Measurements from ENCODE around the gene LTF. TPM values are rescaled to one million over a fixed set of nuclear protein-coding genes. Genes with fewer than 3 reads are reported as not detected.

Gene LTF
- total and polyA plus RNA-seq, 2 donors (not counting 1 experiment from before 2014, with no cell fraction given) = 0.22 TPM; not detected in 1

GRCh38 chr3:46505953-46506352 is 41.2 kb upstream of the LTF start:
- DNase-seq = no peak
- Mint-ChIP-seq H3K4me3 (no peak overlapping the region), H3K27me3 (no peaks in the 10 kb centered on the region), H3K9me3 (ENCODE audit: insufficient read depth) (peaks cover 6% of the 10 kb centered on the region), H3K4me1 (peaks cover 31% of the 10 kb centered on the region), H3K27ac (no peak overlapping the region)
- POLR2A ChIA-PET = no interaction called here
- no peak for TF ChIP-seq EZH2 (IDR thresholded peaks at IDR 0.05; ENCODE audit: borderline replicate concordance, insufficient read depth, low read depth, low read length, poor library complexity, severe bottlenecking)
- H3K27ac ChIP-seq (ENCODE audit: low read length in 2 of 2) = no peak overlapping the region
- H2AFZ ChIP-seq (ENCODE audit: insufficient read depth, low read depth, low read length, poor library complexity, severe bottlenecking) = no peak overlapping the region
- no peak for ATAC-seq (ENCODE audit: low read depth)
- H3K4me3 ChIP-seq (ENCODE audit: control extremely low read depth in 1 of 5, extremely low read depth in 1 of 5, insufficient read depth in 1 of 5, low read depth in 2 of 5, low read length in 4 of 5) = no peak overlapping the region
- peaks cover 0 to 5% (median 0%) of the 10 kb centered on the region in 4 experiments for H3K27me3 ChIP-seq (replicated peaks in 1 of 4; ENCODE audit: control extremely low read depth in 1 of 4, control insufficient read depth in 3 of 4, insufficient read depth in 4 of 4, low read length in 3 of 4)
- H3K9ac ChIP-seq (ENCODE audit: low read length) = no peak overlapping the region
- H3K4me1 ChIP-seq (ENCODE audit: control insufficient read depth in 2 of 2, insufficient read depth in 2 of 2, low read length in 2 of 2) = peaks cover 8 to 15% of the 10 kb centered on the region in 2 donors
- 96% methylated on average over 10 of the region's 10 CpGs for WGBS (ENCODE audit: insufficient coverage)
- intact Hi-C loops (cut with micrococcal nuclease) = no loop called here
- H3K4me2 ChIP-seq (replicated peaks; ENCODE audit: low read depth, low read length, poor library complexity, severe bottlenecking) = no peak overlapping the region
- no peaks in the 10 kb centered on the region for H3K36me3 ChIP-seq (replicated peaks in 1 of 2; ENCODE audit: control extremely low read depth in 1 of 2, control insufficient read depth in 1 of 2, extremely low read depth in 1 of 2, insufficient read depth in 2 of 2, low read length in 1 of 2)
- H4K20me1 ChIP-seq (ENCODE audit: control insufficient read depth, insufficient read depth, low read length, poor library complexity, severe bottlenecking) = no peaks in the 10 kb centered on the region
- CTCF ChIA-PET = interaction anchor here (1.4 kb wide), 1 partner anchor 52 kb away, joined by 3 read pairs; no protein-coding TSS in a partner anchor
- no peaks in the 10 kb centered on the region for H3K79me2 ChIP-seq (ENCODE audit: control insufficient read depth, insufficient read depth, low read length)
- peaks cover 0 to 16% (median 0%) of the 10 kb centered on the region in 3 donors for H3K9me3 ChIP-seq (ENCODE audit: control extremely low read depth in 1 of 3, control insufficient read depth in 2 of 3, insufficient read depth in 1 of 3, low read length in 2 of 3)

GRCh38 chr3:46504789-46505188 is 40.1 kb upstream of the LTF start:
- no peak overlapping the region for H3K27ac Mint-ChIP-seq
- Histone ChIP-seq H4K20me1 (ENCODE audit: control insufficient read depth, insufficient read depth, low read length, poor library complexity, severe bottlenecking) (no peaks in the 10 kb centered on the region), H3K36me3 (replicated peaks in 1 of 2; ENCODE audit: control extremely low read depth in 1 of 2, control insufficient read depth in 1 of 2, extremely low read depth in 1 of 2, insufficient read depth in 2 of 2, low read length in 1 of 2) (no peaks in the 10 kb centered on the region), H3K4me2 (replicated peaks; ENCODE audit: low read depth, low read length, poor library complexity, severe bottlenecking) (no peak overlapping the region), H3K9ac (ENCODE audit: low read length) (no peak overlapping the region), H2AFZ (ENCODE audit: insufficient read depth, low read depth, low read length, poor library complexity, severe bottlenecking) (no peak overlapping the region), H3K4me3 (ENCODE audit: control extremely low read depth in 1 of 5, extremely low read depth in 1 of 5, insufficient read depth in 1 of 5, low read depth in 2 of 5, low read length in 4 of 5) (no peak overlapping the region), H3K27ac (ENCODE audit: low read length in 2 of 2) (no peak overlapping the region), H3K27me3 (replicated peaks in 1 of 4; ENCODE audit: control extremely low read depth in 1 of 4, control insufficient read depth in 3 of 4, insufficient read depth in 4 of 4, low read length in 3 of 4) (peaks cover 0 to 5% (median 0%) of the 10 kb centered on the region in 4 experiments), H3K79me2 (ENCODE audit: control insufficient read depth, insufficient read depth, low read length) (no peaks in the 10 kb centered on the region), H3K4me1 (ENCODE audit: control insufficient read depth in 2 of 2, insufficient read depth in 2 of 2, low read length in 2 of 2) (peaks cover 13 to 21% of the 10 kb centered on the region in 2 donors), H3K9me3 (ENCODE audit: control extremely low read depth in 1 of 3, control insufficient read depth in 2 of 3, insufficient read depth in 1 of 3, low read length in 2 of 3) (peaks cover 0 to 16% (median 0%) of the 10 kb centered on the region in 3 donors)
- H3K27me3 Mint-ChIP-seq = no peaks in the 10 kb centered on the region
- TF ChIP-seq EZH2 (IDR thresholded peaks at IDR 0.05; ENCODE audit: borderline replicate concordance, insufficient read depth, low read depth, low read length, poor library complexity, severe bottlenecking) (no peak), CTCF (IDR thresholded peaks at IDR 0.05) (no peak)
- CTCF ChIA-PET = no interaction called here
- peaks cover 6% of the 10 kb centered on the region for H3K9me3 Mint-ChIP-seq (ENCODE audit: insufficient read depth)
- H3K4me1 Mint-ChIP-seq = peaks cover 42% of the 10 kb centered on the region
- peak; percentile 45 for DNase-seq
- intact Hi-C loops (cut with micrococcal nuclease) = no loop called here
- H3K4me3 Mint-ChIP-seq = no peak overlapping the region
- ATAC-seq (ENCODE audit: low read depth) = peak; percentile 33
- POLR2A ChIA-PET = no interaction called here
- WGBS (ENCODE audit: insufficient coverage) = no CpG with 5 or more reads among the region's 5 CpGs
